ENCODE results near the gene MARCHF3.
"Not testable (repeated sequence)": the region's sequence is repeated elsewhere in the genome, so short reads cannot be mapped to it uniquely, and the experiment has no call there.

Gene MARCHF3

GRCh38 chr5:126872561-126873354, 157.6 kb downstream of the MARCHF3 start:
- DNase-seq (ENCODE audit: low spot score), result no peak

- no peak for DNase-seq (ENCODE audit: low spot score)
Measured at GRCh38 chr5:126871441-126871840, 158.9 kb downstream of the MARCHF3 start.

- DNase-seq (ENCODE audit: low spot score), result peak; percentile 61
Measured at GRCh38 chr5:126869005-126869451, 161.3 kb downstream of the MARCHF3 start.

- no peak for DNase-seq (ENCODE audit: low spot score)
Measured at GRCh38 chr5:126868338-126869004, 161.9 kb downstream of the MARCHF3 start.

- DNase-seq (ENCODE audit: low spot score), result no peak
Measured at GRCh38 chr5:126866851-126867636, 163.3 kb downstream of the MARCHF3 start.

GRCh38 chr5:126865299-126865698, 165.1 kb downstream of the MARCHF3 start:
- no peak for DNase-seq (ENCODE audit: low spot score)

GRCh38 chr5:126864042-126864688, 166.2 kb downstream of the MARCHF3 start:
- no peak for DNase-seq (ENCODE audit: low spot score)

- no peak for DNase-seq (ENCODE audit: low spot score)
Measured at GRCh38 chr5:126863402-126863801, 167.0 kb downstream of the MARCHF3 start.

GRCh38 chr5:126858441-126858840, 171.9 kb downstream of the MARCHF3 start:
- DNase-seq (ENCODE audit: low spot score), result no peak

- no peak for DNase-seq (ENCODE audit: low spot score)
Measured at GRCh38 chr5:126857472-126858410, 172.6 kb downstream of the MARCHF3 start.

GRCh38 chr5:126855266-126855665, 175.1 kb downstream of the MARCHF3 start:
- DNase-seq (ENCODE audit: low spot score), result no peak

GRCh38 chr5:126854526-126855110, 175.7 kb downstream of the MARCHF3 start:
- no peak for DNase-seq (ENCODE audit: low spot score)

- not testable (repeated sequence) for DNase-seq (ENCODE audit: low spot score)
Measured at GRCh38 chr5:126853541-126854307, 176.6 kb downstream of the MARCHF3 start.

- DNase-seq (ENCODE audit: low spot score), result no peak
Measured at GRCh38 chr5:126852841-126853271, 177.5 kb downstream of the MARCHF3 start.

GRCh38 chr5:126852091-126852571, 178.2 kb downstream of the MARCHF3 start:
- DNase-seq (ENCODE audit: low spot score), result no peak

- DNase-seq (ENCODE audit: low spot score), result no peak
Measured at GRCh38 chr5:126851501-126852011, 178.8 kb downstream of the MARCHF3 start.

GRCh38 chr5:126849101-126849678, 181.2 kb downstream of the MARCHF3 start:
- no peak for DNase-seq (ENCODE audit: low spot score)

- DNase-seq (ENCODE audit: low spot score), result no peak
Measured at GRCh38 chr5:126848253-126848652, 182.1 kb downstream of the MARCHF3 start.

GRCh38 chr5:126847826-126848251, 182.5 kb downstream of the MARCHF3 start:
- DNase-seq (ENCODE audit: low spot score), result no peak
